GM12874 (cell line): ENCODE results near the gene PPIP5K1.

Experiments
- TF ChIP-seq, protein P1 (sequence below): IDR thresholded peaks from 2 replicates; pipeline ENCODE4 v1.5.1; 2011; ENCODE audit warnings: low read depth, mild to moderate bottlenecking, control low read depth, low read length, moderate library complexity; ENCODE audit not compliant: insufficient read depth

The PPIP5K1 gene

DNA sequence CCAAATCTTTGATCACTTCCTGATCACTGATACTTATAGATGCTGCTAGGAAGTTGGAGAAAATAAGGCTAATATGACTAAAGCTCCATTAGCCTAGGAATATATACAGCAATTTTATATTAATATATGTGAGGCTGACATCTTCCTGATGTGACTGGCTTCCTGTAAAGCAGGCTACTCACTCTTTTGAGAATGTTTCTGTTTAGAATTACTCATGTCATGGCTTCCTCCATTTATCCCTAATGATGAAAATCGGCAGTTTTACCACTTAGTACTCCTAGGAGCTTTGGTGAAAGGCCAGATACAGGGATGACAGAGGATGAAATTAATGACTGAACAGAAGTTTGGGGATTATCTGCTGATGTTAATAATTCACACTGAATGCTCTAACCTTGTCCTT lies 76.5 kb downstream of the PPIP5K1 start:
- TF ChIP-seq, protein P1, sequence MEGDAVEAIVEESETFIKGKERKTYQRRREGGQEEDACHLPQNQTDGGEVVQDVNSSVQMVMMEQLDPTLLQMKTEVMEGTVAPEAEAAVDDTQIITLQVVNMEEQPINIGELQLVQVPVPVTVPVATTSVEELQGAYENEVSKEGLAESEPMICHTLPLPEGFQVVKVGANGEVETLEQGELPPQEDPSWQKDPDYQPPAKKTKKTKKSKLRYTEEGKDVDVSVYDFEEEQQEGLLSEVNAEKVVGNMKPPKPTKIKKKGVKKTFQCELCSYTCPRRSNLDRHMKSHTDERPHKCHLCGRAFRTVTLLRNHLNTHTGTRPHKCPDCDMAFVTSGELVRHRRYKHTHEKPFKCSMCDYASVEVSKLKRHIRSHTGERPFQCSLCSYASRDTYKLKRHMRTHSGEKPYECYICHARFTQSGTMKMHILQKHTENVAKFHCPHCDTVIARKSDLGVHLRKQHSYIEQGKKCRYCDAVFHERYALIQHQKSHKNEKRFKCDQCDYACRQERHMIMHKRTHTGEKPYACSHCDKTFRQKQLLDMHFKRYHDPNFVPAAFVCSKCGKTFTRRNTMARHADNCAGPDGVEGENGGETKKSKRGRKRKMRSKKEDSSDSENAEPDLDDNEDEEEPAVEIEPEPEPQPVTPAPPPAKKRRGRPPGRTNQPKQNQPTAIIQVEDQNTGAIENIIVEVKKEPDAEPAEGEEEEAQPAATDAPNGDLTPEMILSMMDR = no peak

DNA sequence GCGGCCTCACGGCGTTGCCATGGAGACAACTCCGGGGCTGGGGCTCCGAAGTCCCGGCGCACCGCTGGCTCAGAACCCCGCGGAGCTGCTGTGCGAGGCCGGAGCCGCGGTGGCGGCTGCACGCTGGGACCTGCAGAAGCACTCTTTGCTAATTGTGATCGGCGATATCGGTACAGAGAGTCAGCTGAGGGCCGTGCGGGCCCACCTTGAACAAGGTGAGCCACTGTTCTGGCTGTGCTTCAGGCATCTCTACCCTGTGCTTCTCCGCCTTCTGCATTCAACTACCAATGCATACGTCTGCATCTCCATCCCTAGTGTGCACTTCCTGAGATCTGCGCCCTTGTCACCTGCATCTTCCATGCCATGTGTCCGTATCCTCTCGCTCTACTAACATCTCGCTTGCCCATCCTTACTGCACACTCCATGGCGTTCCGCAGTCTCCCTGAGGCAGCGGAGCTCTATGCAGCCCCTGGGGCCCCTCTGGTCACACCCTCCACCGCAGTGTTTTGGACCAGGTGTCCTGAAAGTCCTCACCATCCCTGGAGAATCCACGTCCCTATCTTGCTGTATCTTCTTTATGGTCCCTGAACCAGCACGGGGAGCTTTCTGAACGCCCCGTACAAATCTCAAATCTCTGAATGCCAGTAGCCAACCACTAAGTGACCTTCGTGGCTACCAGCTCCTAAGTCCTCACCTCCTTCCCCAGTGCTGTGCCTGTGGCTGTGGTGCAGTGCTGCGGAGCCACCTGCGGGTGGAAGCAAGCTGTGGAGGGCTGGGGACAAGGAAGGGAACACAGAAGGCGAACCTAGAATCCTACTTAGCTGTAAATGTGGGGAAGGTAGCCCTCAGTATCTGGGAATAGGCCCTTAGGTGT lies 78.8 kb downstream of the PPIP5K1 start:
- TF ChIP-seq, protein P1 = no peak

DNA sequence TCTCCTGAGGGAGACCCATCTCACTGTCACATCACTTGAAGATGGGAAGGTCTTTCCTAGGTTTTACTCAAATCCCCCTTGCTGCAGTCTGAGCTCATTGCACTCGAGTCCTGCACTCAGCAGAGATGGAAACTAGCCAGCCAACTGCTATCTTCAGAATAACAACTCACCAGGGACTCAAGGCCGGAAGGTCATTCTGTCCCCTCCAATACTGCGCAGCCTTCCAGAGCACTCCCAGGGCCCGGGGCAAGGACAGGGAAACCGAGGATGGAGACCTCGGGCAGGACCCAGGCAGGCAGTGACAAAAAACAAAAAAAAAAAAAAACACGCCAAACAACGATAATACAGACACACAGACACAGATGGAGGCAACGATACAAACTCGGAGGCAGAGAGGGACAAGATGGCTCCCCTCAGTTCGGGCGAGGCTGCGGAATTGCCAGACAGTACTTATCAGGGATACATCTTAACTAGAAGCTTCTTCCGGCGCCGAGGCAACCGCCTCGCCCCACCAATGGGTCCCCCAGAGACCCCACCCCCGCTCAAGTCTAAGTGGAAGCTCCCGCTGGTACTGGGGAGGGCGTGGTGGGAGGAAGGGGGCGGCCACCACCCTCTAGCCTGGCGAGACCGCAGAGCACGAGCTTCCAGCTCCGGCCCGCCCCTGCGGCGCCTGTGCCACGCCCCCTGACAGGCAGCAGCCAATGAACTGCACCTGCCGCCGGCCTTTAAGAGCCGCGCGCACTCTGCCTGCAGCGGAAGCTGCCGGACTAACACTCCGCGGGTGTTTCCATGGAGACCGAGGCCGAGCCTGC lies 79.6 kb downstream of the PPIP5K1 start:
- TF ChIP-seq, protein P1 = 0 out of 2 replicates have a peak, but pooled peaks have one; percentile 14

DNA sequence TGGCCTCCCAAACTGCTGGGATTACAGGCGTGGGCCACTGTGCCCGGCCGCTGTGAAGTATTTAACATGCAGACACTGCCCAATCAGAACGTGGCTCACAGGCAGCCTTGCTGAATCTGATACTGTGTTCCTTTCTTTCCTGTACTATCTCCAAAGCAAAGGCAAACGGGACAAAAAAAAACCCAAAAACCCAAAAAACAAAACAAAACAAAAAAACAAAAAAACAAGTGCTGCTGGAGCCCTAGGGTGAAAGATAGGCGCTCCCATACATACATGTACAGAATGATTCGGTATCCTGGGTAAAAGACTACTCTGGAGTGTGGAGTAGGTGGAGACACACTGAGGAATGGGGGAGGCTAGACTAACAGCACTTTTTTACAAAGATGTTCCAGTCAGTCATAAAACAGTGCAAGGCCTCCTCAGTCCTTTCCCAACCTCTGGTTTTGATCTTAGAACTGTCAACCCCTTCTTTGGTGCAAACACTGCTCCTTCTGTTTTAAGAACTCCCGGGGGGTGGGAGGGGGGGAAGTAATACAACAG lies 80.3 kb downstream of the PPIP5K1 start:
- TF ChIP-seq, protein P1 = no peak

DNA sequence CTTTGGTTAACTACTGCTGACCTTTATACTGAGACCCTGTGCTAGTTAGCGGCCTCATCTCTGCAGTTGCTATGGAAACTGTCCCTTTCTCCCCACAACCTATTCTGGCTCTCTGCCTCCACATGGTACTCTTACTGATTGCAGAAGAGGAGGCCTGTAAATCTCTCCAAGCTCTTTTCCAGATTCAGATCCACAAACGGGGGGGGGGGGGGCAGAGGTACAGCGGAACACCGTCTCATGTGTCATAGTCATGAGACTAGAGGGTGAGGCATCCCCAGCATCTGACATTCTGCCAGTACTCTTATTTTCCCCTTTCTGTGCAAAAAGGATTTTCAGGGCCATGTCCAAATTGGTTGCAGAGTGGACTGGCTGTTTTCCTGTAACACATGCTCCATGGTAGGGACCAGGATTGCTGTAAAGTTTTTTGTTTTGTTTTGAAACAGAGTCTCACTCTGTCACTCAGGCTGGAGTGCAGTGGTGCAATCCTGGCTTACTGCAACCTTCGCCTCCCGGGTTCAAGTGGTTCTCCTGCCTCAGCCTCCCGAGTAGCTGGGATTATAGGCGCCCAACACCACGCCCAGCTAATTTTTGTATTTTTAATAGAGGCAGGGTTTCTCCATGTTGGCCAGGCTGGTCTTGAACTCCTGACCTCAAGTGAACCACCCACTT lies 80.9 kb downstream of the PPIP5K1 start:
- TF ChIP-seq, protein P1 = no peak

DNA sequence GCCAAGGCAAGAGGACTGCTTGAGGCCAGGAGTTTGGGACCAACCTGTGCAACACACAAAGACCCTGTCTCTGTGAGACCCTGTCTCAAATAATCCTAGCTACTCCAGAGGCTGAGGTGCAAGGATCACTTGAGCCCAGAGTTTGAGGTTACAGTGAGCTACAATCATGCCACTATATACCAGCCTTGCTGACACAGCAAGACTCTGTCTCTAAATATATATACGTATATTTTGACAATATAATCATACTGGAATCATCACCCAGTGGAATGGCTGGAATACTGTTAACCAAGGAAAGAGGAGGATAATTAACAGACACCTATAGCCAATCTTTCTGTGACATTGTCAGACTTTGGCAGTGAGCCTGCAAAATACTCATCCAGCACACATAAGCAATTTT lies 81.6 kb downstream of the PPIP5K1 start:
- TF ChIP-seq, protein P1 = no peak
